Measurements from ENCODE around the gene NCKAP5.

Gene NCKAP5

DNA sequence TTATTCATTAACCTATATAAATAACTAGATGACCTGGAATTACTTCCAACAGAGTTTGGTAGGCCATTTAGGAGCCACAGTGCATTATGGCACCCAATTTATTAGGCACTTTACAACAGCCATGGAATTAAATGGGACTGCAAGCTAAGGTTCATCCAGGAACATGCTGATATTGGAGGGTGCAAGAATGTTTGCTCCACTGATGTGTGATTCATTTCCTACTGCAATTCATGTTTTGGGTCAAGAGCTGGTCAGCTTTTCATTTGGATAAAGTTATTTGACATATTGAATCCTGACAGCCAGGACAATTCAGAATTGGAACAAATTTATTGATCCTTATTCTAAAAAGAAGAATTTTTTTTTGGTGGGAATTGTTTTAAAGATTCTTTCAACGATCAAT lies 886.5 kb downstream of the NCKAP5 start:
- no peak overlapping the region for H3K27ac ChIP-seq (ENCODE audit: low read depth in 2 of 2, low read length in 2 of 2)
- no peak overlapping the region for H3K4me3 ChIP-seq (ENCODE audit: low read length in 2 of 2)
- H3K27me3 ChIP-seq (ENCODE audit: control insufficient read depth in 2 of 2, insufficient read depth in 2 of 2, low read length in 2 of 2), result no peaks in the 10 kb centered on the region
- no peak overlapping the region for H3K9ac ChIP-seq (ENCODE audit: low read depth in 1 of 2, low read length in 2 of 2)
- no peaks in the 10 kb centered on the region for H3K9me3 ChIP-seq (ENCODE audit: control insufficient read depth in 2 of 2, low read length in 2 of 2)
- no peaks in the 10 kb centered on the region for H3K36me3 ChIP-seq (ENCODE audit: control insufficient read depth in 2 of 2, insufficient read depth in 2 of 2, low read length in 2 of 2)
- no peaks in the 10 kb centered on the region for H3K4me1 ChIP-seq (ENCODE audit: control insufficient read depth in 2 of 2, insufficient read depth in 2 of 2, low read length in 2 of 2)

- Histone ChIP-seq H3K9ac (ENCODE audit: low read depth in 1 of 2, low read length in 2 of 2) (no peak overlapping the region), H3K9me3 (ENCODE audit: control insufficient read depth in 2 of 2, low read length in 2 of 2) (no peaks in the 10 kb centered on the region), H3K27ac (ENCODE audit: low read depth in 2 of 2, low read length in 2 of 2) (no peak overlapping the region), H3K4me1 (ENCODE audit: control insufficient read depth in 2 of 2, insufficient read depth in 2 of 2, low read length in 2 of 2) (no peaks in the 10 kb centered on the region), H3K36me3 (ENCODE audit: control insufficient read depth in 2 of 2, insufficient read depth in 2 of 2, low read length in 2 of 2) (no peaks in the 10 kb centered on the region), H3K4me3 (ENCODE audit: low read length in 2 of 2) (no peak overlapping the region), H3K27me3 (ENCODE audit: control insufficient read depth in 2 of 2, insufficient read depth in 2 of 2, low read length in 2 of 2) (no peaks in the 10 kb centered on the region)
Measured at GRCh38 chr2:132680544-132680943, 887.7 kb downstream of the NCKAP5 start.

DNA sequence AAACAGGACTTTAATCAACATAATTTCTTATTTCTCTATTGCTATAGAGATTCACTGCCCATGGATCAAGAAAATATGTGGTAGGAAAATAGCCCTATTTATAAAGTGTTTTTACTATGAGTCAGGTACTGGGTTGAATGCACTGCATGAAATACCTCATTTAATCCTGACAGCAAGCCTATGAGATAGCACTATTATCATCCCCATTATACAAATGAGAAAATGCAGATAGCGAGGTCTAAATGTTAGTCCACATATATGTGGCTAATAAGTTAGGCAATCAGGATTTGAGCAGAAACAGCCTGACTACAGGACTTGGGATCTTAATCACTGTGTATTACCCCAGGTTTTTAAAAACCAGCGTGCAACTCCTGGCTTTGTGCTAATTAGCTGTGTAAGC lies 889.8 kb downstream of the NCKAP5 start:
- no peak overlapping the region for H3K27ac ChIP-seq (ENCODE audit: low read depth in 2 of 2, low read length in 2 of 2)
- no peaks in the 10 kb centered on the region for H3K27me3 ChIP-seq (ENCODE audit: control insufficient read depth in 2 of 2, insufficient read depth in 2 of 2, low read length in 2 of 2)
- H3K36me3 ChIP-seq (ENCODE audit: control insufficient read depth in 2 of 2, insufficient read depth in 2 of 2, low read length in 2 of 2), result no peaks in the 10 kb centered on the region
- H3K4me3 ChIP-seq (ENCODE audit: low read length in 2 of 2), result no peak overlapping the region
- H3K9ac ChIP-seq (ENCODE audit: low read depth in 1 of 2, low read length in 2 of 2), result no peak overlapping the region
- H3K4me1 ChIP-seq (ENCODE audit: control insufficient read depth in 2 of 2, insufficient read depth in 2 of 2, low read length in 2 of 2), result no peaks in the 10 kb centered on the region
- no peaks in the 10 kb centered on the region for H3K9me3 ChIP-seq (ENCODE audit: control insufficient read depth in 2 of 2, low read length in 2 of 2)

DNA sequence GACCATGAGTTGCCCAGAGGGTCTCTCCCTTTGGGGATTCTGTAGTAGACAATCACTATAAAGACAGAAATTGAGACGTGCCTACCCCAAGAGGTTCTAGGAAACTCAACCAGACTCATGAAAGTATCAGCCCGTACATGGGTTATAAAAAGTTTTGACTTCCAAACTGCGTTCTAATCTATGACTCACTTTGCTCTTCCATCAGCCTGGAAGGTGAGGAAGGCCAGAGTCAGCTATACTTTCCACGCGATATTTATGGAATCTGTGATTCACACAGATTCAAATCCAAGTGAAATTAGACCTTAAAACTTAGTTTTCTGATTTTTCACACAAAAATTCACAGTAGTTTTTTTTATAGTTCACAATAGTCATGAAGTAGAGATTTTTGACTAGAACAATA lies 890.6 kb downstream of the NCKAP5 start:
- Histone ChIP-seq H3K36me3 (ENCODE audit: control insufficient read depth in 2 of 2, insufficient read depth in 2 of 2, low read length in 2 of 2) (no peaks in the 10 kb centered on the region), H3K4me1 (ENCODE audit: control insufficient read depth in 2 of 2, insufficient read depth in 2 of 2, low read length in 2 of 2) (no peaks in the 10 kb centered on the region), H3K27me3 (ENCODE audit: control insufficient read depth in 2 of 2, insufficient read depth in 2 of 2, low read length in 2 of 2) (no peaks in the 10 kb centered on the region), H3K27ac (ENCODE audit: low read depth in 2 of 2, low read length in 2 of 2) (no peak overlapping the region), H3K4me3 (ENCODE audit: low read length in 2 of 2) (no peak overlapping the region), H3K9ac (ENCODE audit: low read depth in 1 of 2, low read length in 2 of 2) (no peak overlapping the region), H3K9me3 (ENCODE audit: control insufficient read depth in 2 of 2, low read length in 2 of 2) (no peaks in the 10 kb centered on the region)

- Histone ChIP-seq H3K9ac (ENCODE audit: low read depth in 1 of 2, low read length in 2 of 2) (no peak overlapping the region), H3K4me3 (ENCODE audit: low read length in 2 of 2) (no peak overlapping the region), H3K27me3 (ENCODE audit: control insufficient read depth in 2 of 2, insufficient read depth in 2 of 2, low read length in 2 of 2) (no peaks in the 10 kb centered on the region), H3K27ac (ENCODE audit: low read depth in 2 of 2, low read length in 2 of 2) (no peak overlapping the region), H3K4me1 (ENCODE audit: control insufficient read depth in 2 of 2, insufficient read depth in 2 of 2, low read length in 2 of 2) (no peaks in the 10 kb centered on the region), H3K9me3 (ENCODE audit: control insufficient read depth in 2 of 2, low read length in 2 of 2) (no peaks in the 10 kb centered on the region), H3K36me3 (ENCODE audit: control insufficient read depth in 2 of 2, insufficient read depth in 2 of 2, low read length in 2 of 2) (no peaks in the 10 kb centered on the region)
Measured at GRCh38 chr2:132676999-132677398, 891.3 kb downstream of the NCKAP5 start.

GRCh38 chr2:132671151-132671835 lies 897.0 kb downstream of the NCKAP5 start:
- H3K9ac ChIP-seq (ENCODE audit: low read depth in 1 of 2, low read length in 2 of 2), result no peak overlapping the region
- no peaks in the 10 kb centered on the region for H3K36me3 ChIP-seq (ENCODE audit: control insufficient read depth in 2 of 2, insufficient read depth in 2 of 2, low read length in 2 of 2)
- H3K4me3 ChIP-seq (ENCODE audit: low read length in 2 of 2), result peak overlapping the region in 1 of 2 donors; percentile 35
- H3K27ac ChIP-seq (ENCODE audit: low read depth in 2 of 2, low read length in 2 of 2), result no peak overlapping the region
- peaks cover 8% of the 10 kb centered on the region in 2 donors for H3K4me1 ChIP-seq (ENCODE audit: control insufficient read depth in 2 of 2, insufficient read depth in 2 of 2, low read length in 2 of 2)
- H3K9me3 ChIP-seq (ENCODE audit: control insufficient read depth in 2 of 2, low read length in 2 of 2), result no peaks in the 10 kb centered on the region
- H3K27me3 ChIP-seq (ENCODE audit: control insufficient read depth in 2 of 2, insufficient read depth in 2 of 2, low read length in 2 of 2), result peaks cover 18 to 34% of the 10 kb centered on the region in 2 donors

- peaks cover 18 to 36% of the 10 kb centered on the region in 2 donors for H3K27me3 ChIP-seq (ENCODE audit: control insufficient read depth in 2 of 2, insufficient read depth in 2 of 2, low read length in 2 of 2)
- H3K27ac ChIP-seq (ENCODE audit: low read depth in 2 of 2, low read length in 2 of 2), result no peak overlapping the region
- peaks cover 8% of the 10 kb centered on the region in 2 donors for H3K4me1 ChIP-seq (ENCODE audit: control insufficient read depth in 2 of 2, insufficient read depth in 2 of 2, low read length in 2 of 2)
- no peaks in the 10 kb centered on the region for H3K9me3 ChIP-seq (ENCODE audit: control insufficient read depth in 2 of 2, low read length in 2 of 2)
- H3K4me3 ChIP-seq (ENCODE audit: low read length in 2 of 2), result peak overlapping the region; percentile 35 to 42
- H3K9ac ChIP-seq (ENCODE audit: low read depth in 1 of 2, low read length in 2 of 2), result no peak overlapping the region
- no peaks in the 10 kb centered on the region for H3K36me3 ChIP-seq (ENCODE audit: control insufficient read depth in 2 of 2, insufficient read depth in 2 of 2, low read length in 2 of 2)
Measured at GRCh38 chr2:132670496-132671150, 897.6 kb downstream of the NCKAP5 start.

- no peak within 1 kb of the TSS for H3K27ac ChIP-seq (ENCODE audit: low read depth in 2 of 2, low read length in 2 of 2)
- H3K4me3 ChIP-seq (ENCODE audit: low read length in 2 of 2), result peak within 1 kb of the TSS; percentile 35 to 42
- H3K36me3 ChIP-seq (ENCODE audit: control insufficient read depth in 2 of 2, insufficient read depth in 2 of 2, low read length in 2 of 2), result no peaks in the 10 kb centered on the region
- peaks cover 18 to 36% of the 10 kb centered on the region in 2 donors for H3K27me3 ChIP-seq (ENCODE audit: control insufficient read depth in 2 of 2, insufficient read depth in 2 of 2, low read length in 2 of 2)
- H3K9me3 ChIP-seq (ENCODE audit: control insufficient read depth in 2 of 2, low read length in 2 of 2), result no peaks in the 10 kb centered on the region
- H3K9ac ChIP-seq (ENCODE audit: low read depth in 1 of 2, low read length in 2 of 2), result no peak within 1 kb of the TSS
- peaks cover 8% of the 10 kb centered on the region in 2 donors for H3K4me1 ChIP-seq (ENCODE audit: control insufficient read depth in 2 of 2, insufficient read depth in 2 of 2, low read length in 2 of 2)
Measured at GRCh38 chr2:132669908-132670495, 898.3 kb downstream of the NCKAP5 start, which contains the start of gene LYPD1. Gene LYPD1, minus strand, starts transcription at chr2:132670205. Its CDS starts 273 bp downstream, at chr2:132669932.

DNA sequence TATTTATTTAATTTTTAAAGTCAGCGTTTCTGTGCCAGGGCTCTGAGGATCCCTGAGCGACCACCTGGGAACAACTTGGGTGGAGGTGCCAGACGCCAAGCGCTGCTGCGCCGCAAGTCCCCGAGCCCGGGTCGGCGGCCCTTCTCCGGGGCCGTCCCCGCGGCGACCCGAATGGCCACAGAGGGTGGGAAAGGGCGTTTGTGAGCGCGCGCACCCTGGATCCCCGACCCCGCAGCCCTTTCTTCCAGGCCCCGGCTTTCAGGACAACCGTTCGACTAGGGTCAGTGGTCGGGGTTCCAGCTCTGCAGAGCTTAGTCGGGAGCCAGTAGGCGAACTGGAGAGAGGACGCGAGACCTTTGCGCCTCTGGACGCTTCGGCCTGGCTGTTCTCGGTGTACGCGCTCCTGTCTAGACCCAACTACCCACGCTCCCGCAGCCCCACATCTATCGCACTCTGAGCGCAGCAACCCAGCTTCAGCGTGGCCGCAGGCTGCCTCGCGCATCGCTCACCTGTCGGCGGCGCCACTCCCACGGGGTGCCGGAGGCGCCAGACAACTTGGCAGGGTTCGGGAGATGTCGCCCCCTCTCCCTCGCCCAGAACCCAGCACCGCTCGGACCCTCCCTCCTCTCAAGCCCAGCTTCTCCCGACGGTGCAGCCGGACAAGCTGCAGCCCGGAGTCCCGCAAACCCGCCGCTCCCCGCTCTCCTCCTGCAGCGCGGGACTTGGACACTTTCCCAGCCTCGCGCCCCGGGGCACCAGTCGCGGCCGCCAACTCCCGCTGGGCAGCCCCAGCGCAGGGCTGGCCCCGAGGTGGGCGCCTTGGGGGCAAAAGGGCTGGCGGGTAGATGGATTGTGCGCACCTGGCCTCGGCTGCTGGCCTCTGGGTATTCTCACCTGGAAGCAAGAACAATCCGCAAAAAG lies 899.0 kb downstream of the NCKAP5 start:
- Histone ChIP-seq H3K4me1 (ENCODE audit: control insufficient read depth in 2 of 2, insufficient read depth in 2 of 2, low read length in 2 of 2) (peaks cover 8% of the 10 kb centered on the region in 2 donors), H3K9me3 (ENCODE audit: control insufficient read depth in 2 of 2, low read length in 2 of 2) (no peaks in the 10 kb centered on the region), H3K27ac (ENCODE audit: low read depth in 2 of 2, low read length in 2 of 2) (no peak overlapping the region), H3K27me3 (ENCODE audit: control insufficient read depth in 2 of 2, insufficient read depth in 2 of 2, low read length in 2 of 2) (peaks cover 19 to 36% of the 10 kb centered on the region in 2 donors), H3K9ac (ENCODE audit: low read depth in 1 of 2, low read length in 2 of 2) (no peak overlapping the region), H3K36me3 (ENCODE audit: control insufficient read depth in 2 of 2, insufficient read depth in 2 of 2, low read length in 2 of 2) (no peaks in the 10 kb centered on the region), H3K4me3 (ENCODE audit: low read length in 2 of 2) (peak overlapping the region in 1 of 2 donors; percentile 38)
